Measurements from ENCODE around the gene SLC1A4. TPM values are rescaled to one million over a fixed set of nuclear protein-coding genes. Genes with fewer than 3 reads are reported as not detected.
"Not testable (repeated sequence)": the region's sequence is repeated elsewhere in the genome, so short reads cannot be mapped to it uniquely, and the experiment has no call there.

Gene SLC1A4
- total RNA-seq, 1 donor from 2014 or later, result 19.5 TPM

DNA sequence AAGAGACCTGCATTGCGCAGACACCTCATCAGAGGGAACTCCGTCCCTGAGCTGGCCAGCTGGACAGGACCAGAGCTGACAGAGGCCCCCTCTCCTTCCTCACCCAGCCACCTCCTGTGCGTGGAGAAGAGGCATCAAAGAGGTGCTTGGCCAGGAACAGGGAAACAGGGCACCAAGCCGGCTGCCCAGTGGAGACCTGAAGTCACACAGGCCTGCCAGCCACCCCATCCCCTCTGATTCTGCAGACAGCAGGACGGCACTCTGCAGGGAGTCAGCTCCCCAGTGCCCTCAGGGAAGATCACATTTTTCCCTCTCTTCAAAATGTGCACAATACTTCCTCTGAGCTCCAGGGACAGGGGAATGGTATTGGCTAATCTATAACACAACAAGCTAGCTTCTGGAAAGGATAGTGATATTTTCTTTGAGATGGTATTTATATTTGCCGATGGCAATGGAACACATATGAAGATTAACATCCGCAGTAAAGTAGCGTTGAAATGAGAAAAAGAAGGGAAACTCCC is 30.5 kb downstream of the SLC1A4 start:
- intact Hi-C loops (cut with DNase I), result no loop called here
- H3K27ac ChIP-seq, result no peak overlapping the region
- H3K27me3 ChIP-seq, result no peaks in the 10 kb centered on the region
- H3K4me3 ChIP-seq, result no peak overlapping the region
- H3K9me3 ChIP-seq, result no peaks in the 10 kb centered on the region
- TF ChIP-seq CTCF (IDR thresholded peaks at IDR 0.05), result no peak
- DNase-seq (ENCODE audit: low spot score in 2 of 2), result no peak
- H3K36me3 ChIP-seq, result peaks cover 36 to 67% of the 10 kb centered on the region in 2 donors
- H3K4me1 ChIP-seq, result no peaks in the 10 kb centered on the region

DNA sequence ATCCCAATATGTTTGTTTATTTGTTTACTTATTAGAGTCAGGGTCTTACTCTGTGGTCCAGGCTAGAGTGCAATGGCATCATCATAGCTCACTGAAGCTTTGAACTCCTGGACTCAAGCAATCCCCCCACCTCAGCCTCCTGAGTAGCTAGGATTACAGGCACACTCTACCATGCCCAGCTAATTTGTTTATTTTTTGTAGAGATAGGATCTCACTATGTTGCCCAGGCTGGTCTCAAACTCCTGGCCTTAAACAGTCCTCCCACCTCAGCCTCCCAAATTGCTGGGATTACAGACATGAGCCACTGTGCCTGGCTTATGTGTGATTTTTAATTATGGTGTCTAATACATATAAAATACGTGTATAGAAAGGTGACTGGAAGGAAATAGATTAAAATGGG is 31.1 kb downstream of the SLC1A4 start:
- H3K27ac ChIP-seq; H3K4me1 ChIP-seq; H3K9me3 ChIP-seq; H3K27me3 ChIP-seq; DNase-seq (ENCODE audit: low spot score in 2 of 2); H3K4me3 ChIP-seq; intact Hi-C loops (cut with DNase I): not testable (repeated sequence)
- H3K36me3 ChIP-seq, result peaks cover 36 to 67% of the 10 kb centered on the region in 2 donors

DNA sequence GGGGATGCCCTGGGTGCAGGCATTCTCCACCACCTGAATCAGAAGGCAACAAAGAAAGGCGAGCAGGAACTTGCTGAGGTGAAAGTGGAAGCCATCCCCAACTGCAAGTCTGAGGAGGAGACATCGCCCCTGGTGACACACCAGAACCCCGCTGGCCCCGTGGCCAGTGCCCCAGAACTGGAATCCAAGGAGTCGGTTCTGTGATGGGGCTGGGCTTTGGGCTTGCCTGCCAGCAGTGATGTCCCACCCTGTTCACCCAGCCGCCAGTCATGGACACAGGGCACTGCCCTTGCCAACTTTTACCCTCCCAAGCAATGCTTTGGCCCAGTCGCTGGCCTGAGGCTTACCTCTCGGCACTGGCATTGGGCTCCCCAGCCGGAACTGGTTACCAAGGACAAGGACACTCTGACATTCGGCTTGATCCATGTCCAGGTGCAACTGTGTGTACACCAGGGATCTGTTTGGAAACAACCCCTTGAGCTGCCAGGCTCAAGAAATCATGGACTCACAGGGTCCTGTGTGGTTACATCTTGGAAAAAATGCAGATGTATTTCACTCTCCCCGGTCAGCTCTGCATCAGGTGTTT is 31.8 kb downstream of the SLC1A4 start:
- TF ChIP-seq CTCF (IDR thresholded peaks at IDR 0.05), result no peak
- no peaks in the 10 kb centered on the region for H3K9me3 ChIP-seq
- no peak overlapping the region for H3K27ac ChIP-seq
- DNase-seq (ENCODE audit: low spot score in 2 of 2), result no peak
- no peaks in the 10 kb centered on the region for H3K27me3 ChIP-seq
- no peak overlapping the region for H3K4me3 ChIP-seq
- H3K36me3 ChIP-seq, result peaks cover 36 to 67% of the 10 kb centered on the region in 2 donors
- intact Hi-C loops (cut with DNase I), result no loop called here
- H3K4me1 ChIP-seq, result no peaks in the 10 kb centered on the region

DNA sequence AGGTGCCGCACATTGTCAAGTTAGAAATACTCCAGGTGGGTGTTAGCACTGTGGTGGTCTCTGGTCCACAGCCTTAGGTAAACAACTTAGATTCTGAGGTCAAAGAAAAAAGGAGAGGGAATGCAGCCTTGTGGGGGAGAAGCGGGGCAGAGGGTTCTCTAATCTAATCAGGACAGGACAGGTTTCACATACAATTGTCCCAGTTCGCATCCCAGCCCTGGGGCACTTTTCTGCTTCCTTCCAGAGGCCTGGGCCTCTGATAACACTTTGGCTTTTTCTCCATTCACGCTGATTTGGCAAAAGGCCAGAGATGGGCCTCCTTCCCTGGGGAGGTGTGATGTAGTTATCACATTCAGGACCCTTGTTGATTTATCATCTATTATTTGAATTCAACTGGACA is 32.5 kb downstream of the SLC1A4 start:
- H3K27me3 ChIP-seq, result no peaks in the 10 kb centered on the region
- no peaks in the 10 kb centered on the region for H3K9me3 ChIP-seq
- no peaks in the 10 kb centered on the region for H3K4me1 ChIP-seq
- DNase-seq (ENCODE audit: low spot score in 2 of 2), result no peak
- no peak overlapping the region for H3K4me3 ChIP-seq
- peaks cover 33 to 60% of the 10 kb centered on the region in 2 donors for H3K36me3 ChIP-seq
- no peak for TF ChIP-seq CTCF (IDR thresholded peaks at IDR 0.05)
- intact Hi-C loops (cut with DNase I), result no loop called here
- H3K27ac ChIP-seq, result no peak overlapping the region

DNA sequence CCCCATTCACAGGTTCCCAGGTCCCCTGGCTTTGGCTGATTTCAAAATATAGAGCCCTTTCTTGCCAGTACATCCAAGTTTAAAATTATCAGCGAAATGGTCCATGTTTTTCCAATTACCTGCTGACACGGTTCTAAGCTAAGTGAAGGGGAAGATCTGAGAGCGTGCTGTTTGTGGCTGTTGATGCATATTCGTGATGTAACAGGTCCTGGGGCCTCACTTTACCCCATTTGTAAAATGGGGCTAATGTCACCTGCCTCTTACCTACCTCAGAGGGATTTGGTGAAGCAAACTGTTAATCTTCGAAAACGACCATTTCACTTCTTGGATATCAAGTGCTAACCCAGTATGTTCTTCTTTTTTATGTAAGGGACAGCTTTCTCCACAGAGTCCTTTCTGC is 33.0 kb downstream of the SLC1A4 start:
- peaks cover 33 to 56% of the 10 kb centered on the region in 2 donors for H3K36me3 ChIP-seq
- intact Hi-C loops (cut with DNase I), result no loop called here
- DNase-seq (ENCODE audit: low spot score in 2 of 2), result no peak
- H3K4me3 ChIP-seq, result no peak overlapping the region
- no peak overlapping the region for H3K27ac ChIP-seq
- H3K27me3 ChIP-seq, result no peaks in the 10 kb centered on the region
- no peaks in the 10 kb centered on the region for H3K4me1 ChIP-seq
- no peak for TF ChIP-seq CTCF (IDR thresholded peaks at IDR 0.05)
- no peaks in the 10 kb centered on the region for H3K9me3 ChIP-seq

DNA sequence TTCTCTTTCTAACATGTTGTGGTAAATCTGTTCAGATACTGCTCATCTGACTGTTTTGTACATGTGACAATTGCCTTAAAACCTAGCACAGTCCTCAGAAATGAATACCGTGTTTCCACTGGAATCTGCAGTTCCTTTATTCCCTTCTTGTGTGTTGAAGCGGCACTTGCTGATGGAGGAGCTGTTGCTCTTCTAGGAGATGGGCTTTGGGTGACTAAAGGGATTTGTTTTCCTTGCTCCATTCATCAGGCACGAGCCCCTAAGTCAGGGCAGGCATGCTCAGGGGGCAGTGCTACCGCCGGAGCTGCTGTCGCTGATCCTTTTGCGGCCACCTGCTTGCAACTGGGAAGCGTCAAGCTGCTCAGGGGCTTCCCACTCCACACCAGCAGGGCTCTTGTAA is 34.5 kb downstream of the SLC1A4 start:
- TF ChIP-seq CTCF (IDR thresholded peaks at IDR 0.05), result no peak
- Histone ChIP-seq H3K4me1 (no peaks in the 10 kb centered on the region), H3K9me3 (no peaks in the 10 kb centered on the region), H3K36me3 (peaks cover 25 to 42% of the 10 kb centered on the region in 2 donors), H3K27me3 (no peaks in the 10 kb centered on the region), H3K27ac (no peak overlapping the region), H3K4me3 (no peak overlapping the region)
- intact Hi-C loops (cut with DNase I), result no loop called here
- DNase-seq (ENCODE audit: low spot score in 2 of 2), result no peak
